ENCODE data around the gene TMPRSS11A. TPM values are rescaled to one million over a fixed set of nuclear protein-coding genes. Genes with fewer than 3 reads are reported as not detected.

TMPRSS11A gene
- polyA plus RNA-seq, 1 donor (not counting 4 experiments of a cell fraction or from before 2014, with no cell fraction given): 0.03 TPM

- no peaks in the 10 kb centered on the region for H3K9me3 ChIP-seq (ENCODE audit: control insufficient read depth, low read depth, low read length)
- no peak overlapping the region for H3K27ac ChIP-seq (ENCODE audit: control insufficient read depth, insufficient read depth, low read length)
- H2AFZ ChIP-seq (ENCODE audit: control insufficient read depth, low read length): no peak overlapping the region
- no peak overlapping the region for H3K9ac ChIP-seq (ENCODE audit: control insufficient read depth, extremely low read depth, insufficient read depth, low read length)
- H3K79me2 ChIP-seq (ENCODE audit: control insufficient read depth, insufficient read depth, low read length): no peaks in the 10 kb centered on the region
- H3K4me3 ChIP-seq (ENCODE audit: control insufficient read depth in 2 of 3, extremely low read depth in 1 of 3, insufficient read depth in 2 of 3, low read depth in 1 of 3, low read length in 3 of 3): no peak overlapping the region
- H3K27me3 ChIP-seq (ENCODE audit: control insufficient read depth, extremely low read depth, insufficient read depth, low read length): no peaks in the 10 kb centered on the region
- dilution Hi-C loops (cut with MboI; ENCODE audit: extremely low pct_ligation_motif_present, low sequenced_read_pairs): no loop called here
- H3K9me1 ChIP-seq (ENCODE audit: control insufficient read depth, extremely low read depth, insufficient read depth, low read length): no peaks in the 10 kb centered on the region
- H3K4me1 ChIP-seq (ENCODE audit: control insufficient read depth, extremely low read depth, insufficient read depth, low read length): no peaks in the 10 kb centered on the region
- peak; percentile 80 for FAIRE-seq
- TF ChIP-seq, protein P1, sequence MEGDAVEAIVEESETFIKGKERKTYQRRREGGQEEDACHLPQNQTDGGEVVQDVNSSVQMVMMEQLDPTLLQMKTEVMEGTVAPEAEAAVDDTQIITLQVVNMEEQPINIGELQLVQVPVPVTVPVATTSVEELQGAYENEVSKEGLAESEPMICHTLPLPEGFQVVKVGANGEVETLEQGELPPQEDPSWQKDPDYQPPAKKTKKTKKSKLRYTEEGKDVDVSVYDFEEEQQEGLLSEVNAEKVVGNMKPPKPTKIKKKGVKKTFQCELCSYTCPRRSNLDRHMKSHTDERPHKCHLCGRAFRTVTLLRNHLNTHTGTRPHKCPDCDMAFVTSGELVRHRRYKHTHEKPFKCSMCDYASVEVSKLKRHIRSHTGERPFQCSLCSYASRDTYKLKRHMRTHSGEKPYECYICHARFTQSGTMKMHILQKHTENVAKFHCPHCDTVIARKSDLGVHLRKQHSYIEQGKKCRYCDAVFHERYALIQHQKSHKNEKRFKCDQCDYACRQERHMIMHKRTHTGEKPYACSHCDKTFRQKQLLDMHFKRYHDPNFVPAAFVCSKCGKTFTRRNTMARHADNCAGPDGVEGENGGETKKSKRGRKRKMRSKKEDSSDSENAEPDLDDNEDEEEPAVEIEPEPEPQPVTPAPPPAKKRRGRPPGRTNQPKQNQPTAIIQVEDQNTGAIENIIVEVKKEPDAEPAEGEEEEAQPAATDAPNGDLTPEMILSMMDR (optimal IDR thresholded peaks at IDR 0.05 in 1 of 3, IDR thresholded peaks at IDR 0.05 in 1 of 3, conservative IDR thresholded peaks at IDR 0.05 in 1 of 3; ENCODE audit: extremely low read depth in 1 of 3, insufficient read depth in 2 of 3, low read length in 3 of 3): no peak
- TF ChIP-seq EZH2 (IDR thresholded peaks at IDR 0.05; ENCODE audit: low read length): no peak
- H3K4me2 ChIP-seq (ENCODE audit: control insufficient read depth, extremely low read depth, insufficient read depth, low read depth, low read length): no peak overlapping the region
- DNase-seq (ENCODE audit: low read depth, low spot score): no peak
- H4K20me1 ChIP-seq (ENCODE audit: control insufficient read depth, extremely low read depth, insufficient read depth, low read length): no peaks in the 10 kb centered on the region
- no peaks in the 10 kb centered on the region for H3K36me3 ChIP-seq (ENCODE audit: control insufficient read depth in 2 of 2, extremely low read depth in 1 of 2, insufficient read depth in 2 of 2, low read length in 2 of 2)
These were observed 51.2 kb downstream of the TMPRSS11A start for GRCh38 chr4:67912080-67912479.

DNA sequence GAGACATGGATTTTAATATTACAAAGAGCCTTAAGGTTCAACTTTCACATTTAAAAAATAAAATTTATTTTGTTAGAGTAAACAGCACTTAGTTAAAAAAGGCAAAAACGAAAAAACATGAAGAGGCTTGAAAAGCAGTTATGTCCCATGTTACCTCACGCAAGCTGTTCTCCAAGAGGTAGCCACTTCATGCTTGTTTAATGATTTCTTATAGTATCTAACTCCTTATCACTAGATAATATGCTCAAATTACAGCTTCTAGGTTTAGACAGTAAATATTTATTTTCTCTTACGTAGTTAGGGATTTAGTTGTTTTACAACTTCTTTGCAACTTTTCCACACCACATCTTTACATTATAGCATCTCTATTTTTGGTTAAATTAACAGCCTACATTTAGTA is 51.7 kb downstream of the TMPRSS11A start:
- no peak for FAIRE-seq
- H3K27ac ChIP-seq (ENCODE audit: control insufficient read depth, insufficient read depth, low read length): no peak overlapping the region
- TF ChIP-seq EZH2 (IDR thresholded peaks at IDR 0.05; ENCODE audit: low read length): no peak
- TF ChIP-seq, protein P1 (optimal IDR thresholded peaks at IDR 0.05 in 1 of 3, IDR thresholded peaks at IDR 0.05 in 1 of 3, conservative IDR thresholded peaks at IDR 0.05 in 1 of 3; ENCODE audit: extremely low read depth in 1 of 3, insufficient read depth in 2 of 3, low read length in 3 of 3): no peak

More for the DNA sequence above, 51.7 kb downstream of the TMPRSS11A start:
- Histone ChIP-seq H3K36me3 (ENCODE audit: control insufficient read depth in 2 of 2, extremely low read depth in 1 of 2, insufficient read depth in 2 of 2, low read length in 2 of 2) (no peaks in the 10 kb centered on the region), H2AFZ (ENCODE audit: control insufficient read depth, low read length) (no peak overlapping the region), H3K4me1 (ENCODE audit: control insufficient read depth, extremely low read depth, insufficient read depth, low read length) (no peaks in the 10 kb centered on the region), H4K20me1 (ENCODE audit: control insufficient read depth, extremely low read depth, insufficient read depth, low read length) (no peaks in the 10 kb centered on the region), H3K9ac (ENCODE audit: control insufficient read depth, extremely low read depth, insufficient read depth, low read length) (no peak overlapping the region), H3K79me2 (ENCODE audit: control insufficient read depth, insufficient read depth, low read length) (no peaks in the 10 kb centered on the region), H3K4me3 (ENCODE audit: control insufficient read depth in 2 of 3, extremely low read depth in 1 of 3, insufficient read depth in 2 of 3, low read depth in 1 of 3, low read length in 3 of 3) (no peak overlapping the region), H3K9me1 (ENCODE audit: control insufficient read depth, extremely low read depth, insufficient read depth, low read length) (no peaks in the 10 kb centered on the region), H3K27me3 (ENCODE audit: control insufficient read depth, extremely low read depth, insufficient read depth, low read length) (no peaks in the 10 kb centered on the region), H3K4me2 (ENCODE audit: control insufficient read depth, extremely low read depth, insufficient read depth, low read depth, low read length) (no peak overlapping the region), H3K9me3 (ENCODE audit: control insufficient read depth, low read depth, low read length) (no peaks in the 10 kb centered on the region)
- no peak for DNase-seq (ENCODE audit: low read depth, low spot score)
- dilution Hi-C loops (cut with MboI; ENCODE audit: extremely low pct_ligation_motif_present, low sequenced_read_pairs): no loop called here

Data from keratinocyte (primary cell).